ENCODE results near the gene CCDC12.

The CCDC12 gene

DNA sequence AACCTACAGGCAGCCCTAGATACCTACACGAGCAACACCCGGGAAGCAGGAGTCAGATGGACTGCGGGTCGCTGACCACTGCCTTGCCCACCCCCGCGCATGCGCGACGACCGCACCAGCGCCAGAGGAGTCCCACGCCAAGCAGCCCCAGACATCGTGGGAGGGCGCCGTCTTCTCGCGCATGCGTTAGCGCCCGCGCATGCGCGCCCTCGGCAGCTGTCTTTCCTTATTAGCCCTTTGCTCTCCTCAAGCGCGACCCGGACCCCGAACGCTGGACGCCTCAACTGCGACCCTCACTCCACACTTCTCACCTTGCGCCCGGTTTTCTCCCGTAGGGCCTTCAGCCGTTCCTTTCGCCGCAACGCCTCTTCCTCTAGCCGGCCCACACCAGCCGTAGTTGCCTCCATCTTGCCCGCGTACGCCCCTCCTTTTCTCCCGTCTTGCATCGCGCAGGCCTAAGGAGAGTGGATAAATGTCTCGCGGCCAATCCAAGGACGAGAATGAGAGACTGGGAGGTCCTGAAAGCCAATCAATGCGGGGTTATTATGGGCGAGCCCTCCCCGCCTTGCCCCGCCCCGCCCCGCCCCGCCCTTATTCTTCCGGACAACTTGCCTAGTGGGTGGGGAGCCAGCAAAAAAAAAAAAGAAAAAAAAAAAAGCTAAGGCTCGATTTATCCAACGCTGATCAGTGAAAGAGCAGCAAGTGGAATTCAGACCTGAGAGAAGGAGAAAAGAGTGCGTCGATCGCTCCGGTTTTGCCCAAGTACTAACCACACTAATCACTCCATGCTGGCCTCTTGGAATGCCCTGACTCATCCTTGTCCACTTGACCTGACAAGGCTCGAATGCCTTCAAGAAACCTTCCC lies at the start of gene CCDC12:
Gene CCDC12, minus strand, starts transcription at position 420 of the 865 bp plus-strand sequence. Its CDS starts 13 bp downstream, at position 407.
- peak; percentile 99 for DNase-seq (ENCODE audit: low spot score)

DNA sequence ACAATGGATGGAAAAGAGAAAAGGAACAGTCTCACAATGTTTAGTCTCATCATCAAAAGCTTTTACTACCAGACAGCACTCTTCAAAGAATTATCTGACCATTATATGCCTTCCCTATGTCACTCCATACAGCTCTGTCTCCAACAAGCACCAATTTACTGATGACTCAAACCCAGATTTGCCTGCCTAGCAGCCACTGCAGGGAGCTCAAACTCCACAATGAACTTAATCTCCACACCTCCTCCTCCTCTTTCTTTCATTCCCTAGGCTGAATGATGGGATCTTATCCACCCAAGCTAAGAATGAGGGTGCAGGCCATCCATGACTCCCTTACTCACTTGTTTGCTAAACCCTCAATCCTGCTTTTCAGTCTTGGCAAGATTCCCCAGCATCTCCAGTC lies 48.4 kb upstream of the CCDC12 start:
- DNase-seq (ENCODE audit: low spot score): peak; percentile 22

- DNase-seq (ENCODE audit: low spot score): no peak
Measured at GRCh38 chr3:47022641-47023071, 46.1 kb upstream of the CCDC12 start.

- no peak for DNase-seq (ENCODE audit: low spot score)
Measured at GRCh38 chr3:47020311-47020710, 43.8 kb upstream of the CCDC12 start.

DNA sequence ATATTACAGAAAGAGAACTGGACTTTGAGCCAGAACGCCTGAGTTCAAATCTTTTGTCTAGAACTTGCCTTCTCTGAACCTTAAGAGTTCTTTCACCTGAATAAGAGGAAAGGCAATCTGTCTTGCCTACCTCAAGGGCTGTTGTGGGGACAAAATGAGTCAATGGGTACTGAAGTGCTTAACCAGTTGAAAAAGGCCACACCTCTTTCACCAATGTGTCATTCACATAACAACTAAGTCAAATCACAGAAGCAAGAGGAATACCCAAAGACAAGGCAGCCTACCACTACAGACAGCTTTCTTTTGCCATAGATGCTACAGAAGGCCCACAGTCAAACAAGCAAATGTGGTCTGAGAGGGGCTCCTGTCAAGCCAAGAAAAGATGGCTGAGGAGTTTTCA lies 42.7 kb upstream of the CCDC12 start:
- DNase-seq (ENCODE audit: low spot score): peak; percentile 82

DNA sequence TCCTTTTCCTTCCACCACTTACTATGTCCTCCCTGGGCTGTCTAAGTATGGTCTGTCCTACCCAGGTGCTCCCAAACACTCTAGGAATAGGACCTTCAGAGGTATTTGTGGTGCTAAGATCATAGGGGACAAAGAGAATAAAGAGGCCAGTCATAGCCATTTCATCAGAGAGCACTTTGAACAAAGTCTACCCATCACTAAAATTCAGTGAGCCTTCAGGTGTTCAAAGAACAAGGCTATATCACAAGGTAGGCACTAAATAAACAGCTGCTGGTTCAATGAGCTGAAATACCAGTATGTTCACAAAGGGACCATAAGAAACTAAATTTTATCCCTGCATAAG lies 41.7 kb upstream of the CCDC12 start:
- DNase-seq (ENCODE audit: low spot score): no peak

DNA sequence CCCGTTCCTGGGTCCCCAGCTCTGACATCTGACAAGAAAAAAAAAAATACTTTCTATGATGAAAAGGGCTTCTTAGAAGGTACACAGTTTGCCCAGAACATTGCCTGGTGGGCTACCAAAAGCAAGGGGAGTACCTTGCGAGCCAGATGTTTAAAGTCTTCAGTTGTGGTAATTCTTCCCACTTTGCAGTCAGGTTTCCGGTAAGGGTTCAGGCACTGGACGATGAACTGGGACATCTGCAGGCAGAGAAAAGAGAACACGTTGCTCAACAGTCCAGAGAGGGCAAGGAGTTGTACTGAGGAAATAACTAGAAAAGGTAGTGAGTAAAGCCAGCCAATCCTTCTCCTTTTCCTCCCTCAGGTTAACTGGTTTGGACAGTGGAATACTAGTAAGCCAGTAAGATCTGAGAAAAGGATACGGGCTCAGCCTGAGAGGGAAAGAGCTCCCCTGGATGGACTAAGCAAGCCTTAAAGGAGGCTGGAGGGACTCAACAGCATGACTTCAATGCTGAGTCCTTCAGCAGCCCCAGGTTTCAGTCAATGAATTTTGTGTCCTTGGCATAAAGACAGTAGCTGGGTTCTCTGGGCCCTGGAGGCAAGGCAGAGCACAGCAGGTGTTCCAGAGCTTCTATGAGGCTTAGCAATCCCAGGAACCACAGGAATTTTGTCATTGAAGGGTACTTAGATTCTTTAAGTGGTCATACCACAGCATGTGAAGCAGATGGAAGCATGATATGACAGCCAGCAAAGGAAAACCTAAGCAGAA lies 41.1 kb upstream of the CCDC12 start:
- peak; percentile 35 for DNase-seq (ENCODE audit: low spot score)

GRCh38 chr3:47016934-47017435 lies 40.4 kb upstream of the CCDC12 start:
- DNase-seq (ENCODE audit: low spot score): peak; percentile 88

- no peak for DNase-seq (ENCODE audit: low spot score)
Measured at GRCh38 chr3:47016086-47016933, 39.8 kb upstream of the CCDC12 start.

GRCh38 chr3:47015151-47015550 lies 38.6 kb upstream of the CCDC12 start:
- DNase-seq (ENCODE audit: low spot score): no peak

GRCh38 chr3:47014036-47014435 lies 37.5 kb upstream of the CCDC12 start:
- no peak for DNase-seq (ENCODE audit: low spot score)

DNA sequence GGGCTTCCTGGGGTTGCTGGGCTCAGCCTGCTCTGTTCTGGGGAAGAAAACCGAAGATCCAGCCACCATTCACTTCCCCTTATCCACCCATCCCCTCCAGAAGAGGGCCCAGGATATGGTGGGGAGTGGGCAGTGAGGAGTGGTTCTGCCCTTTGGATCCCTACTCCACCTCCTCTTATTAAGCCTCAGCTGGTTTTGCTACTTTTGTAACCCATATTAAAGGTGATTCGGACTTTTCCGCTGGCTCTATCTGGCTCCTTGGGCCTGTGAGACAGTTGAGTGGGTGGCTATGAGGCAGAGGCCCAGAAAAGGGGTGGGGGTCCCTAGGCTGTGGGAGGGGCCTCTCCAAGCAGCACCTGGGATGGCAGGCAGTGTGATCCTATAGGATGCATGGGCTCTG lies 36.7 kb upstream of the CCDC12 start:
- no peak for DNase-seq (ENCODE audit: low spot score)

GRCh38 chr3:47012342-47013230 lies 36.0 kb upstream of the CCDC12 start:
- DNase-seq (ENCODE audit: low spot score): no peak

DNA sequence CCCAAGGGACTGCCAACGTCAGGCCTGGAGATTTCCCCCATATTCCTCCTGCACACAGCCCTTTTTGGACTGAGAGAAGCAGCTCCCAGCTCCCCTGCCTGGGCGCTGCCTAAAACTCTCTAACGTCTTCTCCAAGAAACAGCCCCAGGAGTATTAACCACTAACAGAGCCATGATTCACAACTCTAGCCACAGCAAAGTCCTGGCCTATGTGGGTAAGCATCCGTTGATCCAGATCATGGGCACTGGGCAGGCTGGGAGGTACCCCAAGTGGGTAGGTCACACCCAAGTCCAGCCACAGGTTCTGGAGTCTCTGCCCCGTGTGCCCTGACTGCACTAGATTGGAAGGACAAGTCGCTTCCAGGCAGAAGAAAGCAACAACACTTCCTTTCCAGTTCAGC lies 34.8 kb upstream of the CCDC12 start:
- DNase-seq (ENCODE audit: low spot score): no peak

GRCh38 chr3:47010910-47011309 lies 34.4 kb upstream of the CCDC12 start:
- no peak for DNase-seq (ENCODE audit: low spot score)

- DNase-seq (ENCODE audit: low spot score): no peak
Measured at GRCh38 chr3:47010111-47010712, 33.7 kb upstream of the CCDC12 start.

DNA sequence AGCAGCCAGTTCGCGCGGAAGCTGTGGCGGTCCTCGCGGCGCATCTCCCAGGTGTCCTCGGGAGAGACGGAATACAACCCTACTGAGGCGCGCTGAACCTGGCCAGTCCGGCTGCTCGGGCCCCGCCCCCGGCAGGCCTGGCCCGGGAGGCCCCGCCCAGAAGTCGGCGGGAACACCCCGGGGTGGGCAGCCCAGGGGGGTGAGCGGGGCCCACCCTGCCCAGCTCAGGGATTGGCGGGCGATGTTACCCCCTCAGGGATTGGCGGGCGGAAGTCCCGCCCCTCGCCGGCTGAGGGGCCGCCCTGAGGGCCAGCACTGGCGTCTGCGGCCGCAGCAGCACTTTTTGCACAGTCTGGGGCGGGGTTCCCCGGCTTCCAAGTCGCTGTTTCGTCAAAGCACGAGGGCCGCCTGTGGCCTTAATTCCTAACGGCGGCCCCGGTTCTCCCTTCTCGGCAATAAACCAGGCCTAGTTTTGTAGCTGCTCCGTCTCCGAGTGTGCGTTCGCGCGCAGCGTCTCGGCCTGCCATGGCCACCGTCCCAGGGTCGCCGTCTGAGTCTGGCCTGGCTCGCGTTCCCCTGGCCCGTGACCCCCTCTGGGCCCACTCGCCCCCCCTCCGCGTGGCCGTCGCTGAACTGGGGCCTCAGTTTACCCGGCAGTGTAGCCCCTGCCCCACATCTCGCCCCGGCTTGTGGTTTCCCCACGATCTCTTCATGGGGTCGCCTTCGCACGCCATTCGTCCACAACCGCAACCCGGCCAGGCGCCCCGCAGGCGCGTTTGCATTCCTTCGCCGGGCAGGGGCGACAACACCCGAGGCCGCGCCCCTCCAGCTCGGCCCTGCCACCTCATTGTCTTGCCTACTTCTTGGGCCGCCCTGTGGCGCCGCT lies 32.9 kb upstream of the CCDC12 start:
- DNase-seq (ENCODE audit: low spot score): peak; percentile 87

- DNase-seq (ENCODE audit: low spot score): no peak
Measured at GRCh38 chr3:47008851-47009224, 32.3 kb upstream of the CCDC12 start.

- no peak for DNase-seq (ENCODE audit: low spot score)
Measured at GRCh38 chr3:47008234-47008796, 31.8 kb upstream of the CCDC12 start.

Data from kidney tubule cell (primary cell).